T47D (cell line): ENCODE data around the gene NEXN.
A peak's percentile ranks its signal among the peaks of the same experiment; 100 is the strongest.
"Not testable (repeated sequence)": the region's sequence is repeated elsewhere in the genome, so short reads cannot be mapped to it uniquely, and the experiment has no call there.

Source experiments
- DNase-seq, 2 experiments: peaks; one replicate each; pipeline versions ENCODE4 v3.0.0 to v3.0.0-alpha.2; 2011 to 2012; ENCODE audit warnings: low read depth in 1 of 2, low spot score in 1 of 2
- JUND ChIP-seq: IDR thresholded peaks from 2 replicates; pipeline ENCODE4 v1.6.1; 2012; ENCODE audit warnings: low read depth
- in situ Hi-C: cut with HindIII; loops from 2 replicates; pipeline ENCODE4 v1.10.0; 2016; ENCODE audit warnings: low sequenced_read_pairs, low pct_unique_long_range_greater_than_20kb

Gene NEXN

DNA sequence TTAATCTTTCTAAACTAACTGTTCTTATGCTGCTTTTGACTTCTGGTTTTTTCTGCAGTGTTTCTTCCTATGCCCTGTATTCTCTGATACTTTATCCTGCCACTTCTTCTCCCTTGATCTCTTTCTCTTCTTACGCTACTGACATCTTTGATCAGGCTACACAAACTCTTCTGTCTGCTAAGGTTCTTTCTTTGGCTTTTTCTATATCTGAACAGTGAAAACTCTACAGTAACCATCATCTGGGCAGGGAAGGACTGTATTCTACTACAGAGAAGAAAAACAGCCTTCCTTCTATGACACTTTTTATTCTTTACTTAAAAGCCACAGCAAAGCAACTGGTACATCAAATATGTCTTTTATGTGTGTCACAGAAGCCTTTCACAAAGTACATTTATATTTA lies 7.4 kb upstream of the NEXN start:
- in situ Hi-C loops = no loop called here
- no peak for TF ChIP-seq JUND
- DNase-seq = no peak

DNA sequence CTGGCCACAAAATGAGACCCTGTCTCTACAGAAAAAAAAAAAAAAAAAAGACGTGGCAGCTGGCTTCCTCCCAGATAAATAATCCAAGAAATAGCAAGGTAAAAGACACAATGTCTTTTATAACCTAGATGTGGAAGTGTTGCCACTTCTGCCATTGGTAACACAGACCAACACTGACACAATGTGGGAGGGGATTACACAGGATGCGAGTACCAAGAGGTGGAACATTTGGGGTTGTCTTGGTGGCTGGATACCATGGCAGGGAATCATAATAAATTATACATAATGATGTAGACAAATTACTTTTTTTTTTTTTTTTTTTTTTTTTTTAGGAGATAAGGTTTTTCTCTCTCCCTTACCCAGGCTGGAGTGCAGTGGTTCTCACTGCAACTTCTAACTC lies 6.0 kb upstream of the NEXN start:
- no peak for TF ChIP-seq JUND
- DNase-seq = no peak
- in situ Hi-C loops = no loop called here

- in situ Hi-C loops = no loop called here
- TF ChIP-seq JUND = no peak
- DNase-seq = no peak
These were observed 588 bp downstream of the NEXN start for GRCh38 chr1:77888781-77889642.

- DNase-seq = no peak
- in situ Hi-C loops = no loop called here
- TF ChIP-seq JUND = no peak
These were observed 1.2 kb downstream of the NEXN start for GRCh38 chr1:77889671-77890070.

GRCh38 chr1:77891200-77891599 lies 2.8 kb downstream of the NEXN start:
- in situ Hi-C loops = no loop called here
- TF ChIP-seq JUND = no peak
- no peak for DNase-seq

GRCh38 chr1:77899647-77900320 lies 11.4 kb downstream of the NEXN start:
- in situ Hi-C loops = no loop called here
- no peak for DNase-seq
- TF ChIP-seq JUND = no peak

GRCh38 chr1:77900687-77901293 lies 12.4 kb downstream of the NEXN start:
- DNase-seq = peak; percentile 18 to 63
- no peak for TF ChIP-seq JUND
- in situ Hi-C loops = no loop called here

GRCh38 chr1:77905603-77906002 lies 17.2 kb downstream of the NEXN start:
- TF ChIP-seq JUND = no peak
- in situ Hi-C loops = no loop called here
- DNase-seq = no peak

DNA sequence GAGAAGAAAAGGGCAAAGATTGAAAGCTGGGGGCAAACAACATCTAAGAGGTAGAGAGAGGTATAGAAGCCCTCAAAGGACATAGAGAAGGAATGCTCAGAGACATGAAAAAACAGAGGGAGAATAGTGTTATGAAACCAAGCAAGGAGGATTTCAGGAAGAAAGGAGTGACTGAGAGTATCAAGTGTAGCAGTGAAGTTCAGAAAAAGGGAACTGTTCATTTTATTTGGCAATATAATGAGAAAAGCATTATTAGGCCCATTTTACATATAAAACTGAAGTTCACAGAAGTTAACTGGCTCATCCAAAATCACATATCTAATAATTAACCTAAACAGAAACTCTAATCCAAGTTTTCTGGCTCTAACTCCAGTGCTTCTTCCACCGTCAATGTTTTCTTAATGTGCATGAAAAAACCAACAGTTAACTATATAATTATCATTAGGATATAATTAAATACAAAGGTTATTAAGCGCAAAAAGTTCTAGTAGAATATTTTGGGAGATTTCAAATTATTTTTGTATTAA lies 17.7 kb downstream of the NEXN start:
- DNase-seq = no peak
- TF ChIP-seq JUND = no peak
- in situ Hi-C loops = no loop called here

DNA sequence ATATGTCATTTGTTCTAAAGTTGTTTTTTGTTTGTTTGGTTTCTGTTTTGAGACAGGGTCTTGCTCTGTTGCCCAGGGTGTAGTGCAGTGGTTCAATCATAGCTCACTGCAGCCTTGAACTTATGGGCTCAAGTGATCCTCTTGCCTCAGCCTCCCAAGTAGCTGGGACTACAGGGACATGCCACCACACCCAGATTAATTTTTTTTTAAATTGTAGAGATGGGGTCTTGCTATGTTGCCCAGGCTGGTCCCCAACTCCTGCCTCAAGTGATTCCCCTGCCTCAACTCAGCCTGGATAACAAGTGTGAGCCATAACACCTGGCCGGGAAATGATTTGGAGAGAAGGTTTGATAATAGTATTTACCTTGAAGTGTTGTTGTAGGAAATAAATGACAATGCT lies 18.2 kb downstream of the NEXN start:
- no peak for DNase-seq
- no peak for TF ChIP-seq JUND
- in situ Hi-C loops = no loop called here

DNA sequence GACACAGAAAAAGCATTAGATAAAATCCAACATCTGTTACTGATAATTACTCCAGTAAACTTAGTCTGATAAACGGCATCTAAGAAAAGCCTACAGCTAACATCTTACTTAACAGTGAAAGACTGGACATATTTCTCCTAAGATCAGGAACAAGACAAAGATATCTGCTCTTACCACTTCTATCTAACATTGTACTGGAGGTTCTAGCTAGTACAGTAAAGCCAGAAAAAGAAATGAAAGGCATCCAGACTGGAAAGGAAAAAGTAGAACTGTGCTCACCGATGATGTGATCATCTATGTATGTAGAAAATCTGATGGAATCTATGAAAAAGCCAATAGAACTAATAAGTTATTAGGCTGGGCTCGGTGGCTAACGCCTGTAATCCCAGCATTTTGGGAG lies 21.7 kb downstream of the NEXN start:
- in situ Hi-C loops = no loop called here
- no peak for DNase-seq
- TF ChIP-seq JUND = no peak

- in situ Hi-C loops, DNase-seq: not testable (repeated sequence)
These were observed 30.5 kb downstream of the NEXN start for GRCh38 chr1:77918918-77919317.

- in situ Hi-C loops = no loop called here
- no peak for DNase-seq
- no peak for TF ChIP-seq JUND
These were observed 37.1 kb downstream of the NEXN start for GRCh38 chr1:77925518-77925917.
